Measurements from ENCODE around the gene KIAA1328.
A peak's percentile ranks its signal among the peaks of the same experiment; 100 is the strongest.

The KIAA1328 gene

DNA sequence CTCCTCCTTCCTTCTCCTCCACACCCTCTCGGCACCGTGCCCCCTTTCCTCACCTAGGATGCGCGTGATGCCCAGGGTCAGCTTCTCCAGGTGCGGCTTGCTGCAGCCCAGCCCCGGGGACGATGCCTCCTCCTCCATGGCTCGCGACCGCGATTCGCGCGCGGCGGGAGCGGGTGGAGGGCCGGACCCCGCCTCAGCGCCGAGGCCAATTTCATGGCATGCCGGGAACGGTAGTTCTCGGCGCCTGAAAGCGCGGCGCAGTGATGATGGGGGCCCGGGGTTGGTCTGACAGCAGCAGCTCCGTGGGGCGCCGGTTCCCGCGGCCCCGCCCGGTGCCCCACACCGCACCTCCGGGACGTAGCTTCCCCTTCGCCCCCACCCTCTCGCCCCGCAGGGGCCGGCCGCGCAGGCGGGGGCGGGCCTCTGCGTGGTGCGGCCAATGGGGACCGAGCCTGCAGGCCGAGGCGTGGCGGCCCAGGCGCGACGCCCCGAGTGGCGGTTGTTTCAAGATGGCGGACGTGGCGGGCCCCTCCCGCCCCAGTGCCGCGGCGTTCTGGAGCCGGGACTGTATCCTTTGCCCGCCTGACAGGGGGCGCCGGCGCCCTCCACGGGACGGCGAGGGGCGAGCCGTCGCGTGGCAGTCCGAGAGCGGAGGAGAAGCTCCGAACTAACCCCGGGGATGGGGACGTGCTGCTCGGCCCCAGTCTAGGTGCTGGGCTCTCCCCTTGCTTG, at the start of gene KIAA1328, which contains the start of gene TPGS2:
KIAA1328 (plus strand) TSS at position 498 of the 732 bp plus-strand sequence; CDS start at position 510, 12 bp downstream.
TPGS2 (minus strand) TSS at position 373 of the 732 bp plus-strand sequence; CDS start at position 138, 235 bp downstream.
- DNase-seq (ENCODE audit: low read depth in 1 of 2, low spot score in 1 of 2), result peak; percentile 85 to 95
- TF ChIP-seq JUND (IDR thresholded peaks at IDR 0.05; ENCODE audit: low read depth), result no peak
- in situ Hi-C loops (cut with HindIII; ENCODE audit: low pct_unique_long_range_greater_than_20kb, low sequenced_read_pairs), result no loop called here

DNA sequence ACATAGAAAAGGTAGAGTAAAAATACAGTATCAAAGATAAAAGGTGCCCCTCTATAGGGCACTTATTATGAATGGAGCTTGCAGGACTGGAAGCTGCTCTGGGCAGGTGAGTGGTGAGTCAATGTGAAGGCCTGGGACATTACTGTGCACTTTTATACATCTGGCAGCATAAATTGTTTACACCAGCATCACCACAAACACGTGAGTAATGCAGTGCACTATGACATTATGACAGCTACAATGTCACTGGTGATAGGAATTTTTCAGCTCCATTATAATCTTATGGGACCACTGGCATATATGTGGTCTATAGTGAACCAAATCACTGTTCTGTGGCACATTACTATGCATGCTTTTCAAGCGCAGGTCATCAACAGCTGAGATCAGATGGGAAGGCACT, 48.2 kb upstream of the KIAA1328 start:
- no peak for TF ChIP-seq JUND (IDR thresholded peaks at IDR 0.05; ENCODE audit: low read depth)
- no peak for DNase-seq (ENCODE audit: low read depth in 1 of 2, low spot score in 1 of 2)
- in situ Hi-C loops (cut with HindIII; ENCODE audit: low pct_unique_long_range_greater_than_20kb, low sequenced_read_pairs), result no loop called here

GRCh38 chr18:36782710-36783109, 46.2 kb upstream of the KIAA1328 start:
- TF ChIP-seq JUND (IDR thresholded peaks at IDR 0.05; ENCODE audit: low read depth), result no peak
- in situ Hi-C loops (cut with HindIII; ENCODE audit: low pct_unique_long_range_greater_than_20kb, low sequenced_read_pairs), result no loop called here
- no peak for DNase-seq (ENCODE audit: low read depth in 1 of 2, low spot score in 1 of 2)

DNA sequence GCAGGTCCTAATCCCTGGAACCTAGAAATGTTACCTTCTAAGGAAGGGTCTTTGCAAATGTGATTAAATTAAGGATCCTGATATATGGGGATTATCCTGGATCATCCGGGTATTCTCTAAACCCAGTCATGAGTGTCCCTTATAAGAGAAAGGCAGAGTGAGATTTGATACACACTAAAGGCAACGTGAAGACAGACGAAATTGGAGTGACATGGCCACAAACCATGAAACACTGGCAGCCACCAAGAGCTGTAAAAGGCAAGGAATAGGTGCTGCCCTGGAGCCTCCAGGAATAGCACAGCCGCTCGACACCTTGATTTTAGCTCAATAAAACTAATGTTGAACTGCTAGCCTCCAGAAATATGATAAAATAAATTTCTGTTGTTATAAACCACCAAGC, 45.1 kb upstream of the KIAA1328 start:
- no peak for TF ChIP-seq JUND (IDR thresholded peaks at IDR 0.05; ENCODE audit: low read depth)
- in situ Hi-C loops (cut with HindIII; ENCODE audit: low pct_unique_long_range_greater_than_20kb, low sequenced_read_pairs), result no loop called here
- no peak for DNase-seq (ENCODE audit: low read depth in 1 of 2, low spot score in 1 of 2)

- TF ChIP-seq JUND (IDR thresholded peaks at IDR 0.05; ENCODE audit: low read depth), result no peak
- DNase-seq (ENCODE audit: low read depth in 1 of 2, low spot score in 1 of 2), result peak in 1 of 2 experiments; percentile 22
- in situ Hi-C loops (cut with HindIII; ENCODE audit: low pct_unique_long_range_greater_than_20kb, low sequenced_read_pairs), result no loop called here
Measured at GRCh38 chr18:36786686-36787085, 42.2 kb upstream of the KIAA1328 start.

DNA sequence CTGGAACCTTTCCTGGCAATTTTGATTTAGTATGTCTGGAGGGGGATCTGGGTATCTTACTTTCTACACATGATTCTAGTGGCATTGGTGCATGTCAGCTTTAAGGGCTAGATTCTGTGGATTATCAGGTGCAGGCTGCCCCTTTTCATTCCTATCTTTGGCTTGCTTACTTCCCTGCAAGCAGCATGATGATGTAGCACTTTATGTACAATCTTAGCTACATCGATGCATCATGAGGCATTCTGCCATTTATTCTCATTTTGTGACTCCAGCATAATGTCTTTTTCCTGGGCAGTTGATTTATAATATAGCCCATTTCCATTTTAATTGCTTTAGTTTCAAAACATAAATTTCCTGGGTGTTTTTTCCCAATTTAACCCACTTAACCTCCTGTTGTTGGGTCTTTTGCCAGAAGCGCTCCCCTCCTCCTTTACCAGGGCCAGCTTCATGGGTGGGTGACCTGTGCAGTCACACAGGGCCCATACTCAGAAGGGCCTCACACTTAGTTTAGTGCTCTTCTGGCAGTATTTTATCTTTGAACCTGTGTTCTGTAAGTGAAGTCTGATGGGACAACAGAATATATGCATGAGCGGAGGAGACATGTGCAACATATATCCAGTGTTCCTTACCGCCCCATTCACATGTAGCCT, 36.2 kb upstream of the KIAA1328 start:
- no peak for DNase-seq (ENCODE audit: low read depth in 1 of 2, low spot score in 1 of 2)
- in situ Hi-C loops (cut with HindIII; ENCODE audit: low pct_unique_long_range_greater_than_20kb, low sequenced_read_pairs), result no loop called here
- TF ChIP-seq JUND (IDR thresholded peaks at IDR 0.05; ENCODE audit: low read depth), result no peak

- no peak for DNase-seq (ENCODE audit: low read depth in 1 of 2, low spot score in 1 of 2)
- no peak for TF ChIP-seq JUND (IDR thresholded peaks at IDR 0.05; ENCODE audit: low read depth)
- in situ Hi-C loops (cut with HindIII; ENCODE audit: low pct_unique_long_range_greater_than_20kb, low sequenced_read_pairs), result no loop called here
Measured at GRCh38 chr18:36798738-36799473, 30.0 kb upstream of the KIAA1328 start.

DNA sequence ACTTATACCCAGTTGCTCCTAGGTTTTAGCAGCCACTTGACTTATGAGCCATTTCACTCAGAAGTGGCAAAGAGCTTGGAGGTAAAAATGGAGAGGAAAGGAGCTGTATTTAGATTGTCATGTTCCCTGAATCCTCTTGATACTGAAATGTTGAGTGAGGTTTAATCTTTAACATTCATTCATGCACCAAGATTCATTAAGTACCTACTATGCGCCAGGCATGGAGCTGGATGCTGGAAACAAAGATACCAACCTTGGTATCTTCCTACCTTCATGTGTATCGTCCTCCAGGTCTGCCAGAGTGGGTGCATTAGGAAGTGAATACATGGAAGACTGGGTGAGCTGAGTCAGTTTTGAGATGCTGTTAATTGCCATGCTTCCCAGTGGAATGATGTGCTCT, 23.8 kb upstream of the KIAA1328 start:
- no peak for TF ChIP-seq JUND (IDR thresholded peaks at IDR 0.05; ENCODE audit: low read depth)
- no peak for DNase-seq (ENCODE audit: low read depth in 1 of 2, low spot score in 1 of 2)
- in situ Hi-C loops (cut with HindIII; ENCODE audit: low pct_unique_long_range_greater_than_20kb, low sequenced_read_pairs), result no loop called here

DNA sequence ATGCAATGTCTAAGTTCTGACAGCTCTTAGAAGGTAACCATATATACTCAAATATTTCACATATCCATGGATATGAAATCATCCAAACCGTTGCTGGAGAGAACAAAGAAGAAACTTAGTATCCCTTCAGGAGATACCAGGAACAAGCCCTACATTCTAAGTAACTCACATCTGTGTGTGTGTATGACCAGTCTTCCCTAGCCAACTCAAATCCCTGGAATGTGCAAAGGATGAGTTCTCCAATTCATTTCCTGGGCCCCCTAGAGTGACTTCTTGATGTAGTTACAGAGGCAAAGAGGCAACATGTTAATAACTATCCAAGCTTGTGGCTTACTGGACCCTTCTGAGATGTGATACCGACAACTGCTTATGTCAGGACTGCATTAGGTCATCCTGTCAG, 20.2 kb upstream of the KIAA1328 start:
- in situ Hi-C loops (cut with HindIII; ENCODE audit: low pct_unique_long_range_greater_than_20kb, low sequenced_read_pairs), result no loop called here
- TF ChIP-seq JUND (IDR thresholded peaks at IDR 0.05; ENCODE audit: low read depth), result no peak
- no peak for DNase-seq (ENCODE audit: low read depth in 1 of 2, low spot score in 1 of 2)

GRCh38 chr18:36809590-36810381, 19.1 kb upstream of the KIAA1328 start:
- TF ChIP-seq JUND (IDR thresholded peaks at IDR 0.05; ENCODE audit: low read depth), result no peak
- DNase-seq (ENCODE audit: low read depth in 1 of 2, low spot score in 1 of 2), result peak; percentile 26 to 73
- in situ Hi-C loops (cut with HindIII; ENCODE audit: low pct_unique_long_range_greater_than_20kb, low sequenced_read_pairs), result no loop called here

- in situ Hi-C loops (cut with HindIII; ENCODE audit: low pct_unique_long_range_greater_than_20kb, low sequenced_read_pairs), result no loop called here
- DNase-seq (ENCODE audit: low read depth in 1 of 2, low spot score in 1 of 2), result no peak
- no peak for TF ChIP-seq JUND (IDR thresholded peaks at IDR 0.05; ENCODE audit: low read depth)
Measured at GRCh38 chr18:36811430-36811829, 17.5 kb upstream of the KIAA1328 start.

GRCh38 chr18:36811955-36812354, 17.0 kb upstream of the KIAA1328 start:
- DNase-seq (ENCODE audit: low read depth in 1 of 2, low spot score in 1 of 2), result no peak
- in situ Hi-C loops (cut with HindIII; ENCODE audit: low pct_unique_long_range_greater_than_20kb, low sequenced_read_pairs), result no loop called here
- no peak for TF ChIP-seq JUND (IDR thresholded peaks at IDR 0.05; ENCODE audit: low read depth)
